K562 (cell line): ENCODE measurements around the gene TRAPPC12. TPM values are rescaled to one million over a fixed set of nuclear protein-coding genes. Genes with fewer than 3 reads are reported as not detected.

ENCODE experiments used
- ATAC-seq: fragments of 200-7000 bp; cut with Tn5 transposase; 3 replicates; pipeline ENCODE4 v1.9.1; 2020; ENCODE audit warnings: moderate library complexity
- BruUV-seq: library from RNA; stranded (reverse); fragments of 400-500 nt; replicated peaks from 2 replicates; lab custom pipeline; 2021; lab: Mats Ljungman, UMichigan
- CTCF ChIA-PET: fragments of 300-600 bp; formaldehyde crosslinking; extraction: SDS; loops from one replicate; lab custom pipeline; 2021; ENCODE audit warnings: low intra/inter-chr PET ratio; lab: Yijun Ruan, JAX
- POLR2A ChIA-PET: fragments of 300-600, 350-650 bp; sonication (Branson Sonifier 250); formaldehyde crosslinking; extraction: SDS; loops from one replicate; lab custom pipeline; 2021; ENCODE audit warnings: antibody characterized with exemption, inconsistent platforms; lab: Yijun Ruan, JAX
- DNase-seq, 4 experiments: peaks; one replicate each; pipeline versions ENCODE4 v3.0.0 to v3.0.0-alpha.2; 2011 to 2018; ENCODE audit warnings: low spot score in 3 of 4, mixed read lengths in 3 of 4; ENCODE audit errors: extremely low read depth in 1 of 4
- FAIRE-seq: peaks from 2 replicates; lab custom pipeline; 2011; peaks lifted over from hg19 to GRCh38; lab: Jason Lieb, UNC
- H2AFZ ChIP-seq: 2 replicates; pipeline ENCODE4 v1.6.0; 2011; ENCODE audit warnings: low read depth, low read length, control low read depth, inconsistent platforms
- H3K27ac ChIP-seq: fragments of 200-600 bp; 3 replicates; pipeline ENCODE4 v1.8.0; 2011; ENCODE audit warnings: low read depth, mild to moderate bottlenecking, control low read depth, inconsistent platforms, low read length, moderate library complexity, mixed read lengths; ENCODE audit errors: extremely low read depth
- H3K27me3 ChIP-seq, 2 experiments: fragments of 300-600 bp in 1 of 2; 2 replicates in 1 of 2; 3 replicates in 1 of 2; pipeline versions ENCODE4 v1.6.0 to v1.8.0; 2011; ENCODE audit warnings: inconsistent platforms in 2 of 2, low read length in 2 of 2, mild to moderate bottlenecking in 1 of 2, mixed read lengths in 1 of 2, moderate library complexity in 1 of 2; ENCODE audit not compliant: control insufficient read depth in 2 of 2, insufficient read depth in 2 of 2
- H3K36me3 ChIP-seq: fragments of 300-600 bp; 3 replicates; pipeline ENCODE4 v1.8.0; 2011; ENCODE audit warnings: mild to moderate bottlenecking, low read length, inconsistent platforms; ENCODE audit not compliant: control insufficient read depth, insufficient read depth
- H3K4me1 ChIP-seq, 2 experiments: fragments of 200-600 bp in 1 of 2; replicated peaks in 1 of 2; 2 replicates in 1 of 2; 3 replicates in 1 of 2; pipeline versions ENCODE4 v1.5.1 to v1.8.0; 2011; ENCODE audit warnings: inconsistent platforms in 2 of 2, low read length in 2 of 2, mild to moderate bottlenecking in 1 of 2, mixed read lengths in 1 of 2, moderate library complexity in 1 of 2; ENCODE audit not compliant: control insufficient read depth in 2 of 2, insufficient read depth in 2 of 2
- H3K4me2 ChIP-seq: 2 replicates; pipeline ENCODE4 v1.6.1; 2011; ENCODE audit warnings: low read length, control low read depth, inconsistent platforms, mixed read lengths; ENCODE audit not compliant: insufficient read depth
- H3K4me3 ChIP-seq: fragments of 200-600 bp; sonication (generic), shearing (Covaris generic); 2 replicates; pipeline ENCODE4 v1.5.1; 2016; ENCODE audit warnings: control low read depth, inconsistent platforms
- H3K79me2 ChIP-seq: fragments of 200-600 bp; 3 replicates; pipeline ENCODE4 v1.8.0; 2011; ENCODE audit warnings: low read length, inconsistent platforms; ENCODE audit not compliant: control insufficient read depth, insufficient read depth
- H3K9ac ChIP-seq, 2 experiments: 2 replicates each; pipeline versions ENCODE4 v1.6.0 to v1.6.1; 2011; ENCODE audit warnings: low read depth in 2 of 2, low read length in 2 of 2, control low read depth in 1 of 2, inconsistent platforms in 1 of 2, mild to moderate bottlenecking in 1 of 2, mixed read lengths in 1 of 2; ENCODE audit not compliant: insufficient read depth in 1 of 2
- H3K9me1 ChIP-seq: one replicate; pipeline ENCODE4 v1.6.0; 2011; ENCODE audit warnings: inconsistent platforms, mild to moderate bottlenecking, low read length, moderate library complexity; ENCODE audit not compliant: control insufficient read depth, insufficient read depth
- H3K9me3 ChIP-seq: replicated peaks from 2 replicates; pipeline ENCODE4 v1.5.1; 2011; ENCODE audit warnings: low read depth, low read length, inconsistent platforms; ENCODE audit not compliant: control insufficient read depth, insufficient read depth
- H4K20me1 ChIP-seq: replicated peaks from 2 replicates; pipeline ENCODE4 v1.6.1; 2011; ENCODE audit warnings: low read length, inconsistent platforms, mixed read lengths; ENCODE audit not compliant: control insufficient read depth, insufficient read depth
- ELF4 ChIP-seq: fragments of 450-650 bp; formaldehyde crosslinking; IDR thresholded peaks from 2 replicates; pipeline ENCODE4 v1.4.0; 2022; ENCODE audit warnings: missing genetic modification characterization
- NR1H2 ChIP-seq: sonication (generic); formaldehyde crosslinking; IDR thresholded peaks from 2 replicates; pipeline ENCODE4 v1.4.0; 2020; ENCODE audit warnings: mild to moderate bottlenecking, missing genetic modification reagents
- POLR2AphosphoS5 ChIP-seq: IDR thresholded peaks from 2 replicates; pipeline ENCODE4 v1.6.1; 2011; ENCODE audit warnings: mild to moderate bottlenecking, low read depth, low read length, moderate library complexity; ENCODE audit not compliant: control insufficient read depth, insufficient read depth
- RHOXF2B ChIP-seq: fragments of 250-450 bp; sonication (Bioruptor Pico); conservative IDR thresholded peaks from 2 replicates; pipeline ENCODE4 v1.5.1; 2021
- SMAD3 ChIP-seq: fragments of 450-650 bp; formaldehyde crosslinking; conservative IDR thresholded peaks from 2 replicates; pipeline ENCODE4 v1.4.0; 2020; ENCODE audit warnings: mild to moderate bottlenecking
- STAT6 ChIP-seq: sonication (generic); formaldehyde crosslinking; IDR thresholded peaks from 2 replicates; pipeline ENCODE4 v1.8.1; 2023; ENCODE audit warnings: mild to moderate bottlenecking, missing genetic modification reagents
- ZBED1 ChIP-seq: IDR thresholded peaks from 2 replicates; pipeline ENCODE4 v1.6.1; 2014
- WGBS: fragments of 100-300 bp; shearing (Covaris generic); methylation state at CpG from one replicate; pipeline ENCODE4 v1.1.6; 2016; ENCODE audit warnings: low coverage, mixed read lengths; ENCODE audit not compliant: insufficient coverage; ENCODE audit errors: missing lambda C conversion rate; 5-methylcytosine and 5-hydroxymethylcytosine counted together
- in situ Hi-C: fragments of 300-500 bp; cut with MboI; formaldehyde crosslinking; loops from 4 replicates; pipeline ENCODE4 v1.15.0; 2018; ENCODE audit warnings: inconsistent platforms, mixed read lengths
- intact Hi-C: fragments of 100-400 bp; cut with micrococcal nuclease; formaldehyde crosslinking; loops from 2 replicates; pipeline ENCODE4 v1.14.2; 2022
- polyA plus RNA-seq, 8 experiments: library from polyadenylated mRNA; depleted of rRNA in 4 of 8; stranded (reverse) in 5 of 8; unstranded in 3 of 8; fragments of >200 nt; fragmentation: Nextera tagmentation in 2 of 8; fragmentation: Illumina TruSeq in 1 of 8; extraction: Ambion mirVana in 2 of 8; extraction: Trizol in 1 of 8; gene quantifications; 2 replicates each; pipeline versions ENCODE4 v1.2.1 to v1.2.3, GENCODE V29; 2011 to 2014; ENCODE audit warnings: inconsistent platforms in 1 of 8, missing spikeins in 1 of 8
- total RNA-seq, 7 experiments: library from RNA; depleted of rRNA in 6 of 7; stranded (reverse); fragments of >200 nt in 6 of 7; fragmentation: Illumina TruSeq in 2 of 7; extraction: Trizol in 2 of 7; gene quantifications; 2 replicates each; pipeline versions ENCODE4 v1.2.1 to v1.2.3, GENCODE V29; 2011 to 2021; ENCODE audit warnings: low replicate concordance in 1 of 7
- TF ChIP-seq, protein P1 (sequence below): sonication (generic); formaldehyde crosslinking; IDR thresholded peaks from 2 replicates; pipeline ENCODE4 v1.8.0; 2023; ENCODE audit warnings: missing genetic modification reagents, mild to moderate bottlenecking, borderline replicate concordance
- TF ChIP-seq, protein P2 (sequence below): sonication (generic); formaldehyde crosslinking; IDR thresholded peaks from 2 replicates; pipeline ENCODE4 v1.4.0; 2020; ENCODE audit warnings: mild to moderate bottlenecking, missing genetic modification reagents
- TF ChIP-seq, protein P3 (sequence below): fragments of 150-350 bp; conservative IDR thresholded peaks from 2 replicates; pipeline ENCODE4 v1.6.1; 2014; ENCODE audit warnings: low read length

Gene TRAPPC12
- total and polyA plus RNA-seq, 9 of the 15 experiments (the other 6 are each of a cell fraction or from before 2014, with no cell fraction given) = 8.0 to 75.2 (median 39.1) TPM

DNA sequence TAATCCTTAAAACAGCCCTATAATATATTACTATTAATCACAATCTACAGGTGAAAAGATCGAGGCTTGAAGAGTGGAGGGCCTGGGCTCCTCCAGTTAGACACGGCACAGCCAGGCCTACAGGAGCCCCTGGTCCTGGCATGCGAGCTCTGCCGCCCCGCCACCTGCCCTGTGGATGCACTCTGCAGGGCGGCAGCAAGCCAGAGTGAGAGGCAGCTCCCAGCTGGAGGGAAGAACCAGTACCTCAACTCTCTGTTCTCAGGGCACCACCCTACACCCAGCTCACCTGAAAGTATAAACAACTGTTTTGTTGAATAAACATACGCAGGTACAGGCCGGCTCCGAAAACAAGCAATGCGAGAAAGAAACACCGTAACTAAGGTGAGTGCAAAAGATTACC, 36.5 kb upstream of the TRAPPC12 start:
- no peaks in the 10 kb centered on the region for H3K9me1 ChIP-seq
- intact Hi-C loops = no loop called here
- peaks cover 11% of the 10 kb centered on the region; the same call in 2 of the 3 replicates for H3K36me3 ChIP-seq
- ChIA-PET CTCF (no interaction called here), POLR2A (no interaction called here)
- H3K9me3 ChIP-seq = 0 out of 2 replicates have a peak, but pooled peaks cover 2% of the 10 kb centered on the region
- DNase-seq (no peak), ATAC-seq (no peak), FAIRE-seq (no peak)
- no peak overlapping the region for H3K27ac ChIP-seq
- H3K4me1 ChIP-seq = no peaks in the 10 kb centered on the region
- no TSS peak for BruUV-seq
- no peak overlapping the region for H3K9ac ChIP-seq
- H4K20me1 ChIP-seq = no peaks in the 10 kb centered on the region
- no peak overlapping the region for H3K4me3 ChIP-seq
- 92% methylated on average over 10 of the region's 11 CpGs for WGBS
- H3K79me2 ChIP-seq = no peaks in the 10 kb centered on the region
- no peak overlapping the region for H3K4me2 ChIP-seq
- no peak overlapping the region for H2AFZ ChIP-seq
- H3K27me3 ChIP-seq = no peaks in the 10 kb centered on the region
- in situ Hi-C loops = no loop called here
- TF ChIP-seq ELF4 (CRISPR knock-in tag) (no peak), NR1H2 (CRISPR knock-in tag) (no peak), POLR2AphosphoS5 (no peak), STAT6 (CRISPR knock-in tag) (no peak), SMAD3 (CRISPR knock-in tag) (no peak), ZBED1 (no peak), RHOXF2B (CRISPR knock-in tag) (no peak)
- TF ChIP-seq, protein P1, sequence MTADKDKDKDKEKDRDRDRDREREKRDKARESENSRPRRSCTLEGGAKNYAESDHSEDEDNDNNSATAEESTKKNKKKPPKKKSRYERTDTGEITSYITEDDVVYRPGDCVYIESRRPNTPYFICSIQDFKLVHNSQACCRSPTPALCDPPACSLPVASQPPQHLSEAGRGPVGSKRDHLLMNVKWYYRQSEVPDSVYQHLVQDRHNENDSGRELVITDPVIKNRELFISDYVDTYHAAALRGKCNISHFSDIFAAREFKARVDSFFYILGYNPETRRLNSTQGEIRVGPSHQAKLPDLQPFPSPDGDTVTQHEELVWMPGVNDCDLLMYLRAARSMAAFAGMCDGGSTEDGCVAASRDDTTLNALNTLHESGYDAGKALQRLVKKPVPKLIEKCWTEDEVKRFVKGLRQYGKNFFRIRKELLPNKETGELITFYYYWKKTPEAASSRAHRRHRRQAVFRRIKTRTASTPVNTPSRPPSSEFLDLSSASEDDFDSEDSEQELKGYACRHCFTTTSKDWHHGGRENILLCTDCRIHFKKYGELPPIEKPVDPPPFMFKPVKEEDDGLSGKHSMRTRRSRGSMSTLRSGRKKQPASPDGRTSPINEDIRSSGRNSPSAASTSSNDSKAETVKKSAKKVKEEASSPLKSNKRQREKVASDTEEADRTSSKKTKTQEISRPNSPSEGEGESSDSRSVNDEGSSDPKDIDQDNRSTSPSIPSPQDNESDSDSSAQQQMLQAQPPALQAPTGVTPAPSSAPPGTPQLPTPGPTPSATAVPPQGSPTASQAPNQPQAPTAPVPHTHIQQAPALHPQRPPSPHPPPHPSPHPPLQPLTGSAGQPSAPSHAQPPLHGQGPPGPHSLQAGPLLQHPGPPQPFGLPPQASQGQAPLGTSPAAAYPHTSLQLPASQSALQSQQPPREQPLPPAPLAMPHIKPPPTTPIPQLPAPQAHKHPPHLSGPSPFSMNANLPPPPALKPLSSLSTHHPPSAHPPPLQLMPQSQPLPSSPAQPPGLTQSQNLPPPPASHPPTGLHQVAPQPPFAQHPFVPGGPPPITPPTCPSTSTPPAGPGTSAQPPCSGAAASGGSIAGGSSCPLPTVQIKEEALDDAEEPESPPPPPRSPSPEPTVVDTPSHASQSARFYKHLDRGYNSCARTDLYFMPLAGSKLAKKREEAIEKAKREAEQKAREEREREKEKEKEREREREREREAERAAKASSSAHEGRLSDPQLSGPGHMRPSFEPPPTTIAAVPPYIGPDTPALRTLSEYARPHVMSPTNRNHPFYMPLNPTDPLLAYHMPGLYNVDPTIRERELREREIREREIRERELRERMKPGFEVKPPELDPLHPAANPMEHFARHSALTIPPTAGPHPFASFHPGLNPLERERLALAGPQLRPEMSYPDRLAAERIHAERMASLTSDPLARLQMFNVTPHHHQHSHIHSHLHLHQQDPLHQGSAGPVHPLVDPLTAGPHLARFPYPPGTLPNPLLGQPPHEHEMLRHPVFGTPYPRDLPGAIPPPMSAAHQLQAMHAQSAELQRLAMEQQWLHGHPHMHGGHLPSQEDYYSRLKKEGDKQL (CRISPR knock-in tag) = no peak
- TF ChIP-seq, protein P2, sequence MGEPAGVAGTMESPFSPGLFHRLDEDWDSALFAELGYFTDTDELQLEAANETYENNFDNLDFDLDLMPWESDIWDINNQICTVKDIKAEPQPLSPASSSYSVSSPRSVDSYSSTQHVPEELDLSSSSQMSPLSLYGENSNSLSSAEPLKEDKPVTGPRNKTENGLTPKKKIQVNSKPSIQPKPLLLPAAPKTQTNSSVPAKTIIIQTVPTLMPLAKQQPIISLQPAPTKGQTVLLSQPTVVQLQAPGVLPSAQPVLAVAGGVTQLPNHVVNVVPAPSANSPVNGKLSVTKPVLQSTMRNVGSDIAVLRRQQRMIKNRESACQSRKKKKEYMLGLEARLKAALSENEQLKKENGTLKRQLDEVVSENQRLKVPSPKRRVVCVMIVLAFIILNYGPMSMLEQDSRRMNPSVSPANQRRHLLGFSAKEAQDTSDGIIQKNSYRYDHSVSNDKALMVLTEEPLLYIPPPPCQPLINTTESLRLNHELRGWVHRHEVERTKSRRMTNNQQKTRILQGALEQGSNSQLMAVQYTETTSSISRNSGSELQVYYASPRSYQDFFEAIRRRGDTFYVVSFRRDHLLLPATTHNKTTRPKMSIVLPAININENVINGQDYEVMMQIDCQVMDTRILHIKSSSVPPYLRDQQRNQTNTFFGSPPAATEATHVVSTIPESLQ (CRISPR knock-in tag) = no peak
- TF ChIP-seq, protein P3, sequence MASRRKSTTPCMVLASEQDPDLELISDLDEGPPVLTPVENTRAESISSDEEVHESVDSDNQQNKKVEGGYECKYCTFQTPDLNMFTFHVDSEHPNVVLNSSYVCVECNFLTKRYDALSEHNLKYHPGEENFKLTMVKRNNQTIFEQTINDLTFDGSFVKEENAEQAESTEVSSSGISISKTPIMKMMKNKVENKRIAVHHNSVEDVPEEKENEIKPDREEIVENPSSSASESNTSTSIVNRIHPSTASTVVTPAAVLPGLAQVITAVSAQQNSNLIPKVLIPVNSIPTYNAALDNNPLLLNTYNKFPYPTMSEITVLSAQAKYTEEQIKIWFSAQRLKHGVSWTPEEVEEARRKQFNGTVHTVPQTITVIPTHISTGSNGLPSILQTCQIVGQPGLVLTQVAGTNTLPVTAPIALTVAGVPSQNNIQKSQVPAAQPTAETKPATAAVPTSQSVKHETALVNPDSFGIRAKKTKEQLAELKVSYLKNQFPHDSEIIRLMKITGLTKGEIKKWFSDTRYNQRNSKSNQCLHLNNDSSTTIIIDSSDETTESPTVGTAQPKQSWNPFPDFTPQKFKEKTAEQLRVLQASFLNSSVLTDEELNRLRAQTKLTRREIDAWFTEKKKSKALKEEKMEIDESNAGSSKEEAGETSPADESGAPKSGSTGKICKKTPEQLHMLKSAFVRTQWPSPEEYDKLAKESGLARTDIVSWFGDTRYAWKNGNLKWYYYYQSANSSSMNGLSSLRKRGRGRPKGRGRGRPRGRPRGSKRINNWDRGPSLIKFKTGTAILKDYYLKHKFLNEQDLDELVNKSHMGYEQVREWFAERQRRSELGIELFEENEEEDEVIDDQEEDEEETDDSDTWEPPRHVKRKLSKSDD = no peak
